HFF-Myc (cell line): ENCODE results near the gene SIRT2.

Experiments
- DNase-seq: peaks from one replicate; pipeline ENCODE4 v3.0.0-alpha.2; 2011; ENCODE audit warnings: low read depth; ENCODE audit errors: extremely low read depth
- H3K4me3 ChIP-seq: replicated peaks from 2 replicates; pipeline ENCODE4 v1.5.1; 2011; ENCODE audit warnings: low read depth, mild to moderate bottlenecking, control low read depth, low read length
- CTCF ChIP-seq: IDR thresholded peaks from 2 replicates; pipeline ENCODE4 v1.5.1; 2012; ENCODE audit warnings: mild to moderate bottlenecking, low read depth, low read length, control low read depth; ENCODE audit errors: missing control alignments

Gene SIRT2

GRCh38 chr19:38845374-38846024, 53.9 kb downstream of the SIRT2 start:
- TF ChIP-seq CTCF, result no peak
- no peak for DNase-seq
- no peak overlapping the region for H3K4me3 ChIP-seq

- DNase-seq, result no peak
- TF ChIP-seq CTCF, result no peak
- no peak overlapping the region for H3K4me3 ChIP-seq
Observed at GRCh38 chr19:38844093-38844686, 55.2 kb downstream of the SIRT2 start.

- H3K4me3 ChIP-seq, result no peak overlapping the region
- no peak for DNase-seq
- TF ChIP-seq CTCF, result no peak
Observed at GRCh38 chr19:38843175-38843758, 56.2 kb downstream of the SIRT2 start.

GRCh38 chr19:38842439-38843174, 56.8 kb downstream of the SIRT2 start:
- DNase-seq, result no peak

GRCh38 chr19:38841787-38842438, 57.5 kb downstream of the SIRT2 start:
- TF ChIP-seq CTCF, result no peak
- no peak for DNase-seq

More at GRCh38 chr19:38842439-38843174, 56.8 kb downstream of the SIRT2 start:
- TF ChIP-seq CTCF, result no peak
- no peak overlapping the region for H3K4me3 ChIP-seq

GRCh38 chr19:38841180-38841766, 58.1 kb downstream of the SIRT2 start:
- DNase-seq, result no peak
- no peak overlapping the region for H3K4me3 ChIP-seq
- TF ChIP-seq CTCF, result no peak

More at GRCh38 chr19:38841787-38842438, 57.5 kb downstream of the SIRT2 start:
- no peak overlapping the region for H3K4me3 ChIP-seq
